ENCODE measurements around the gene HCRTR1.

GRCh38 chr1:31570228-31570627 is 47.3 kb upstream of the HCRTR1 start:
- TF ChIP-seq, protein P1, sequence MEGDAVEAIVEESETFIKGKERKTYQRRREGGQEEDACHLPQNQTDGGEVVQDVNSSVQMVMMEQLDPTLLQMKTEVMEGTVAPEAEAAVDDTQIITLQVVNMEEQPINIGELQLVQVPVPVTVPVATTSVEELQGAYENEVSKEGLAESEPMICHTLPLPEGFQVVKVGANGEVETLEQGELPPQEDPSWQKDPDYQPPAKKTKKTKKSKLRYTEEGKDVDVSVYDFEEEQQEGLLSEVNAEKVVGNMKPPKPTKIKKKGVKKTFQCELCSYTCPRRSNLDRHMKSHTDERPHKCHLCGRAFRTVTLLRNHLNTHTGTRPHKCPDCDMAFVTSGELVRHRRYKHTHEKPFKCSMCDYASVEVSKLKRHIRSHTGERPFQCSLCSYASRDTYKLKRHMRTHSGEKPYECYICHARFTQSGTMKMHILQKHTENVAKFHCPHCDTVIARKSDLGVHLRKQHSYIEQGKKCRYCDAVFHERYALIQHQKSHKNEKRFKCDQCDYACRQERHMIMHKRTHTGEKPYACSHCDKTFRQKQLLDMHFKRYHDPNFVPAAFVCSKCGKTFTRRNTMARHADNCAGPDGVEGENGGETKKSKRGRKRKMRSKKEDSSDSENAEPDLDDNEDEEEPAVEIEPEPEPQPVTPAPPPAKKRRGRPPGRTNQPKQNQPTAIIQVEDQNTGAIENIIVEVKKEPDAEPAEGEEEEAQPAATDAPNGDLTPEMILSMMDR (conservative IDR thresholded peaks at IDR 0.05): no peak
- no peak for TF ChIP-seq EZH2 (IDR thresholded peaks at IDR 0.05; ENCODE audit: low read depth)
